GM12878 (cell line): Measurements from ENCODE around the gene ARFGAP3. TPM values are rescaled to one million over a fixed set of nuclear protein-coding genes. Genes with fewer than 3 reads are reported as not detected.

ENCODE experiments used
- ATAC-seq: fragments of 200-7000 bp; cut with Tn5 transposase; 3 replicates; pipeline ENCODE4 v1.9.1; 2020; ENCODE audit warnings: mild to moderate bottlenecking, moderate library complexity
- BruUV-seq: library from RNA; stranded (reverse); fragments of 400-500 nt; replicated peaks from 2 replicates; lab custom pipeline; 2021; lab: Mats Ljungman, UMichigan
- CTCF ChIA-PET: fragments of 300-600 bp; sonication (Branson Sonifier 250); formaldehyde crosslinking; extraction: SDS; loops from one replicate; lab custom pipeline; 2021; ENCODE audit warnings: inconsistent platforms; lab: Yijun Ruan, JAX
- POLR2A ChIA-PET: fragments of 350-600 bp; formaldehyde crosslinking; extraction: SDS; loops from one replicate; lab custom pipeline; 2021; ENCODE audit warnings: inconsistent platforms; lab: Charles Lee
- RAD21 ChIA-PET: fragments of 300-600 bp; sonication (Branson Sonifier 250); formaldehyde crosslinking; loops from one replicate; lab custom pipeline; 2023; ENCODE audit warnings: antibody characterized with exemption; ENCODE audit not compliant: unreplicated experiment; lab: Charles Lee
- SMC1A ChIA-PET: fragments of 300-600 bp; sonication (Branson Sonifier 250); formaldehyde crosslinking; loops from one replicate; lab custom pipeline; 2023; ENCODE audit not compliant: unreplicated experiment, uncharacterized antibody; lab: Charles Lee
- DNase-seq: peaks from one replicate; pipeline ENCODE4 v3.0.0-alpha.2; 2011; ENCODE audit warnings: low read depth, low spot score
- FAIRE-seq: peaks from 3 replicates; lab custom pipeline; 2011; peaks lifted over from hg19 to GRCh38; lab: Jason Lieb, UNC
- H2AFZ ChIP-seq: 2 replicates; pipeline ENCODE4 v1.6.0; 2011; ENCODE audit warnings: low read depth, low read length, control low read depth; ENCODE audit not compliant: control insufficient read depth
- H3K27ac ChIP-seq: 2 replicates; pipeline ENCODE4 v1.5.1; 2011; ENCODE audit warnings: control low read depth; ENCODE audit not compliant: control insufficient read depth, insufficient read depth
- H3K27me3 ChIP-seq, 2 experiments: replicated peaks in 1 of 2; 2 replicates each; pipeline versions ENCODE4 v1.6.0 to v1.6.1; 2011; ENCODE audit warnings: low read length in 1 of 2; ENCODE audit not compliant: control insufficient read depth in 2 of 2, insufficient read depth in 2 of 2
- H3K36me3 ChIP-seq, 2 experiments: 2 replicates each; pipeline ENCODE4 v1.5.1; 2011; ENCODE audit warnings: low read length in 1 of 2; ENCODE audit not compliant: control insufficient read depth in 2 of 2, insufficient read depth in 2 of 2
- H3K4me1 ChIP-seq: 2 replicates; pipeline ENCODE4 v1.6.1; 2011; ENCODE audit warnings: mild to moderate bottlenecking, low read length, moderate library complexity, mixed read lengths; ENCODE audit not compliant: control insufficient read depth, insufficient read depth
- H3K4me2 ChIP-seq: 2 replicates; pipeline ENCODE4 v1.6.0; 2011; ENCODE audit warnings: control low read depth; ENCODE audit not compliant: control insufficient read depth, insufficient read depth
- H3K4me3 ChIP-seq: fragments of 200-600 bp; sonication (generic); 2 replicates; pipeline ENCODE4 v1.5.1; 2016
- H3K79me2 ChIP-seq: 2 replicates; pipeline ENCODE4 v1.6.0; 2011; ENCODE audit warnings: low read length; ENCODE audit not compliant: control insufficient read depth, insufficient read depth
- H3K9ac ChIP-seq: 2 replicates; pipeline ENCODE4 v1.8.0; 2011; ENCODE audit warnings: low read length, control low read depth, mixed read lengths; ENCODE audit not compliant: control insufficient read depth, insufficient read depth
- H3K9me3 ChIP-seq: replicated peaks from 3 replicates; pipeline ENCODE4 v1.5.1; 2011; ENCODE audit warnings: mild to moderate bottlenecking, low read length; ENCODE audit not compliant: control insufficient read depth, insufficient read depth
- H4K20me1 ChIP-seq: 2 replicates; pipeline ENCODE4 v1.6.0; 2011; ENCODE audit not compliant: control insufficient read depth, insufficient read depth
- BACH1 ChIP-seq: fragments of 450-650 bp; IDR thresholded peaks from 2 replicates; pipeline ENCODE4 v1.6.1; 2017; ENCODE audit warnings: mild to moderate bottlenecking, borderline replicate concordance
- CHD1 ChIP-seq: IDR thresholded peaks from 2 replicates; pipeline ENCODE4 v1.6.1; 2012; ENCODE audit warnings: low read depth, low read length, improper control_type of control experiment
- CREB1 ChIP-seq: IDR thresholded peaks from 2 replicates; pipeline ENCODE4 v1.6.1; 2012; ENCODE audit warnings: low read depth, mild to moderate bottlenecking, inconsistent platforms
- CREM ChIP-seq: IDR thresholded peaks from 2 replicates; pipeline ENCODE4 v1.6.1; 2014; ENCODE audit warnings: antibody characterized with exemption, low read depth
- EED ChIP-seq: sonication (generic); IDR thresholded peaks from 2 replicates; pipeline ENCODE4 v1.6.1; 2016; ENCODE audit warnings: antibody characterized with exemption, low read depth
- EGR1 ChIP-seq, 2 experiments: IDR thresholded peaks; 1 replicate in 1 of 2; 2 replicates in 1 of 2; pipeline ENCODE4 v1.6.1; 2011 to 2012; ENCODE audit warnings: low read depth in 2 of 2, low read length in 2 of 2, borderline replicate concordance in 1 of 2, mild to moderate bottlenecking in 1 of 2, moderate library complexity in 1 of 2
- EZH2 ChIP-seq: IDR thresholded peaks from 2 replicates; pipeline ENCODE4 v1.6.1; 2012; ENCODE audit warnings: low read depth, mild to moderate bottlenecking, control low read depth, inconsistent platforms, low read length, borderline replicate concordance; ENCODE audit not compliant: control insufficient read depth
- IKZF1 ChIP-seq: fragments of 450-650 bp; conservative IDR thresholded peaks from 2 replicates; pipeline ENCODE4 v1.6.1; 2017; ENCODE audit warnings: antibody characterized with exemption, mild to moderate bottlenecking
- IKZF2 ChIP-seq, 2 experiments: fragments of 450-650 bp; IDR thresholded peaks; 2 replicates each; pipeline ENCODE4 v1.6.1; 2017; ENCODE audit warnings: mild to moderate bottlenecking in 2 of 2, moderate library complexity in 2 of 2
- JUND ChIP-seq: IDR thresholded peaks from 2 replicates; pipeline ENCODE4 v1.6.1; 2012; ENCODE audit warnings: low read depth, mild to moderate bottlenecking, low read length, improper control_type of control experiment, moderate library complexity
- MEF2A ChIP-seq: IDR thresholded peaks from 2 replicates; pipeline ENCODE4 v1.6.1; 2011; ENCODE audit warnings: low read depth, mild to moderate bottlenecking, low read length, moderate library complexity; ENCODE audit not compliant: insufficient read depth
- MXI1 ChIP-seq: fragments of 150-350 bp; IDR thresholded peaks from 2 replicates; pipeline ENCODE4 v1.6.1; 2011; ENCODE audit warnings: low read depth, mild to moderate bottlenecking, inconsistent platforms, low read length, improper control_type of control experiment
- NBN ChIP-seq: fragments of 450-650 bp; IDR thresholded peaks from 2 replicates; pipeline ENCODE4 v1.6.1; 2016
- NR2F1 ChIP-seq: fragments of 450-650 bp; conservative IDR thresholded peaks from 2 replicates; pipeline ENCODE4 v1.6.1; 2017; ENCODE audit warnings: mild to moderate bottlenecking
- SMAD5 ChIP-seq: IDR thresholded peaks from 2 replicates; pipeline ENCODE4 v1.6.1; 2016; ENCODE audit warnings: antibody characterized with exemption, low read depth
- SREBF1 ChIP-seq: IDR thresholded peaks from 2 replicates; pipeline ENCODE4 v1.6.1; 2012; ENCODE audit warnings: mild to moderate bottlenecking, low read length
- TCF7 ChIP-seq: IDR thresholded peaks from 2 replicates; pipeline ENCODE4 v1.6.1; 2014; ENCODE audit warnings: antibody characterized with exemption, borderline replicate concordance
- WGBS: methylation state at CpG from one replicate; pipeline ENCODE4 v1.1.6; 2016; ENCODE audit warnings: low lambda C conversion rate; ENCODE audit not compliant: insufficient replicate concordance, insufficient coverage; ENCODE audit errors: missing lambda C conversion rate; 5-methylcytosine and 5-hydroxymethylcytosine counted together
- in situ Hi-C: fragments of 300-500 bp; cut with MboI; formaldehyde crosslinking; loops from 9 replicates; pipeline ENCODE4 v1.14.3; 2018; ENCODE audit warnings: mixed read lengths
- intact Hi-C: fragments of 100-400 bp; cut with micrococcal nuclease; formaldehyde crosslinking; loops from one replicate; pipeline ENCODE4 v1.14.2; 2022; ENCODE audit not compliant: unreplicated experiment
- polyA plus RNA-seq, 11 experiments: library from polyadenylated mRNA; depleted of rRNA in 4 of 11; unstranded in 6 of 11; stranded (reverse) in 5 of 11; fragments of >200 nt; fragmentation: Nextera tagmentation in 4 of 11; fragmentation: Illumina TruSeq in 1 of 11; extraction: Ambion mirVana in 4 of 11; extraction: Trizol in 1 of 11; gene quantifications; 1 replicate in 1 of 11; 2 replicates in 10 of 11; pipeline versions ENCODE4 v1.2.1 to v1.2.3, GENCODE V29; 2011 to 2016; ENCODE audit warnings: inconsistent platforms in 2 of 11, missing spikeins in 2 of 11, low read depth in 1 of 11
- total RNA-seq, 4 experiments: library from RNA; depleted of rRNA in 3 of 4; stranded (reverse); fragments of >200 nt in 3 of 4; fragmentation: Illumina TruSeq in 1 of 4; extraction: Trizol in 1 of 4; gene quantifications; 2 replicates each; pipeline versions ENCODE4 v1.2.1 to v1.2.3, GENCODE V29; 2013 to 2021
- TF ChIP-seq, protein P1 (sequence below): fragments of 450-650 bp; IDR thresholded peaks from 2 replicates; pipeline ENCODE4 v1.6.1; 2017; ENCODE audit warnings: low read depth, mild to moderate bottlenecking, moderate library complexity
- TF ChIP-seq, protein P2 (sequence below): fragments of 450-650 bp; IDR thresholded peaks from 2 replicates; pipeline ENCODE4 v1.6.1; 2017; ENCODE audit warnings: mild to moderate bottlenecking, moderate library complexity

The ARFGAP3 gene
- total and polyA plus RNA-seq, 10 of the 15 experiments (the other 5 are each of a cell fraction or from before 2014, with no cell fraction given) = 29.7 to 50.8 (median 39.5) TPM

DNA sequence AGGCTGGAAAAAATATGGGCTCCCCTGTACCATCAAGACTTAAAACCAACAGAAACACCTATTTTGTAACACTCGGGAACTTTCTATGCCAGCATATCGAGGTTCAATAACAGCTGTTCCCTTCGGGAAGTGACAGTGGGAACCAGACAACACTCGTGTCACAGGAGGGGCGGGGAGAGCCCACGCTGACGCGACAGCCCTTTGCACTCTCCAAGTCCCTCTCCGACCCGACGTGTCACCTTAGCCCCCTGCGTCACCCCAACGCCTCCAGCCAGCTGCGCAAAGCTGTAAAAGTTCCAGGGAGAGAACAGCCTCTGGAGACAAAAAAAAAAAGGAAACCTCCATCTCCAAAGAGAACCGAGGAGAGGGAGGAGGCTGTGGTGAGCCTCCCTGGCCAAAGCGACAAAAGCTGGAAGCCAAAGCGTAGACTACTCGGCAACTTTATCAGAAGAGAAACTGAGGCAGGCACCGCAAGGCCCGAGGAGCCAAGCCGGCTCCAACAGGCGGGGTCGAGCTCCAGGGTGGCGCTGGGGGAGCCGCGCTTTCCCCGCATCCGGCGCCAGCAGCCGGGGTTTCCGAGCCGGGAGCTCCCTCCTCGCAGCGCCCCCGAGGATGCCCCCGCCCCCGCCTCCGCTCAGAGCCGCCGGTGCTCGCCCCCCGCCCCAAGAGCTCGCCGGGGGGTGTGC lies 751 bp downstream of the ARFGAP3 start:
- WGBS = 0% methylated on average over 24 of the region's 44 CpGs
- Histone ChIP-seq H3K9ac (peak overlapping the region; percentile 88), H4K20me1 (no peaks in the 10 kb centered on the region; the same call in 1 of the 2 replicates), H3K27ac (peak overlapping the region; percentile 94), H3K9me3 (no peaks in the 10 kb centered on the region; the same call in 2 of the 3 replicates), H3K4me2 (peak overlapping the region; percentile 96), H3K36me3 (no peaks in the 10 kb centered on the region; a peak in 1 of 4 replicates), H3K4me1 (peaks cover 5% of the 10 kb centered on the region), H2AFZ (peak overlapping the region; percentile 35), H3K4me3 (peak overlapping the region; percentile 87), H3K79me2 (peaks cover 34% of the 10 kb centered on the region), H3K27me3 (no peaks in the 10 kb centered on the region)
- intact Hi-C loops = no loop called here
- in situ Hi-C loops = no loop called here
- ATAC-seq (peak; percentile 43), FAIRE-seq (peak; percentile 87), DNase-seq (no peak)
- SMC1A ChIA-PET = interaction anchor here (0.6 to 1.7 kb wide), 8 partner anchors 11 to 233 kb away, joined by 3 to 4 read pairs (median 4); no protein-coding TSS in a partner anchor
- POLR2A ChIA-PET = interaction anchor here (0.6 to 2.6 kb wide), 13 partner anchors 10 to 414 kb away, joined by 3 to 11 read pairs (median 4); no protein-coding TSS in a partner anchor
- no TSS peak for BruUV-seq
- CTCF ChIA-PET = interaction anchor here (0.7 to 1.9 kb wide), 7 partner anchors 9 to 834 kb away, joined by 3 to 8 read pairs (median 4); no protein-coding TSS in a partner anchor
- RAD21 ChIA-PET = interaction anchor here (0.6 to 1.9 kb wide), 12 partner anchors 11 to 198 kb away, joined by 3 to 16 read pairs (median 3); partner anchors contain the start of gene PACSIN2
- TF ChIP-seq JUND (no peak), EGR1 (IDR thresholded peaks at IDR 0.05; ENCODE audit: borderline replicate concordance in 1 of 2, low read depth in 2 of 2, low read length in 2 of 2) (peak in 1 of 2 experiments; percentile 70; a peak in 1 of 3 replicates), IKZF2 (IDR thresholded peaks at IDR 0.05) (peak; percentile 7 to 68; a peak in 3 of 4 replicates), EED (0 out of 2 replicates have a peak, but pooled peaks have one; percentile 11), EZH2 (no peak), SMAD5 (no peak), IKZF1 (peak; percentile 61), CREM (peak; percentile 53; the same call in 1 of the 2 replicates), TCF7 (no peak), SREBF1 (no peak), NR2F1 (peak; percentile 26; the same call in 1 of the 2 replicates), CREB1 (peak; percentile 65; the same call in 1 of the 2 replicates), BACH1 (peak; percentile 32; the same call in 1 of the 2 replicates), MEF2A (no peak), NBN (0 out of 2 replicates have a peak, but pooled peaks have one; percentile 44), MXI1 (peak; percentile 61), CHD1 (0 out of 2 replicates have a peak, but pooled peaks have one; percentile 58)
- TF ChIP-seq, protein P1, sequence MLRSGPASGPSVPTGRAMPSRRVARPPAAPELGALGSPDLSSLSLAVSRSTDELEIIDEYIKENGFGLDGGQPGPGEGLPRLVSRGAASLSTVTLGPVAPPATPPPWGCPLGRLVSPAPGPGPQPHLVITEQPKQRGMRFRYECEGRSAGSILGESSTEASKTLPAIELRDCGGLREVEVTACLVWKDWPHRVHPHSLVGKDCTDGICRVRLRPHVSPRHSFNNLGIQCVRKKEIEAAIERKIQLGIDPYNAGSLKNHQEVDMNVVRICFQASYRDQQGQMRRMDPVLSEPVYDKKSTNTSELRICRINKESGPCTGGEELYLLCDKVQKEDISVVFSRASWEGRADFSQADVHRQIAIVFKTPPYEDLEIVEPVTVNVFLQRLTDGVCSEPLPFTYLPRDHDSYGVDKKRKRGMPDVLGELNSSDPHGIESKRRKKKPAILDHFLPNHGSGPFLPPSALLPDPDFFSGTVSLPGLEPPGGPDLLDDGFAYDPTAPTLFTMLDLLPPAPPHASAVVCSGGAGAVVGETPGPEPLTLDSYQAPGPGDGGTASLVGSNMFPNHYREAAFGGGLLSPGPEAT = 0 out of 2 replicates have a peak, but pooled peaks have one; percentile 43
- TF ChIP-seq, protein P2, sequence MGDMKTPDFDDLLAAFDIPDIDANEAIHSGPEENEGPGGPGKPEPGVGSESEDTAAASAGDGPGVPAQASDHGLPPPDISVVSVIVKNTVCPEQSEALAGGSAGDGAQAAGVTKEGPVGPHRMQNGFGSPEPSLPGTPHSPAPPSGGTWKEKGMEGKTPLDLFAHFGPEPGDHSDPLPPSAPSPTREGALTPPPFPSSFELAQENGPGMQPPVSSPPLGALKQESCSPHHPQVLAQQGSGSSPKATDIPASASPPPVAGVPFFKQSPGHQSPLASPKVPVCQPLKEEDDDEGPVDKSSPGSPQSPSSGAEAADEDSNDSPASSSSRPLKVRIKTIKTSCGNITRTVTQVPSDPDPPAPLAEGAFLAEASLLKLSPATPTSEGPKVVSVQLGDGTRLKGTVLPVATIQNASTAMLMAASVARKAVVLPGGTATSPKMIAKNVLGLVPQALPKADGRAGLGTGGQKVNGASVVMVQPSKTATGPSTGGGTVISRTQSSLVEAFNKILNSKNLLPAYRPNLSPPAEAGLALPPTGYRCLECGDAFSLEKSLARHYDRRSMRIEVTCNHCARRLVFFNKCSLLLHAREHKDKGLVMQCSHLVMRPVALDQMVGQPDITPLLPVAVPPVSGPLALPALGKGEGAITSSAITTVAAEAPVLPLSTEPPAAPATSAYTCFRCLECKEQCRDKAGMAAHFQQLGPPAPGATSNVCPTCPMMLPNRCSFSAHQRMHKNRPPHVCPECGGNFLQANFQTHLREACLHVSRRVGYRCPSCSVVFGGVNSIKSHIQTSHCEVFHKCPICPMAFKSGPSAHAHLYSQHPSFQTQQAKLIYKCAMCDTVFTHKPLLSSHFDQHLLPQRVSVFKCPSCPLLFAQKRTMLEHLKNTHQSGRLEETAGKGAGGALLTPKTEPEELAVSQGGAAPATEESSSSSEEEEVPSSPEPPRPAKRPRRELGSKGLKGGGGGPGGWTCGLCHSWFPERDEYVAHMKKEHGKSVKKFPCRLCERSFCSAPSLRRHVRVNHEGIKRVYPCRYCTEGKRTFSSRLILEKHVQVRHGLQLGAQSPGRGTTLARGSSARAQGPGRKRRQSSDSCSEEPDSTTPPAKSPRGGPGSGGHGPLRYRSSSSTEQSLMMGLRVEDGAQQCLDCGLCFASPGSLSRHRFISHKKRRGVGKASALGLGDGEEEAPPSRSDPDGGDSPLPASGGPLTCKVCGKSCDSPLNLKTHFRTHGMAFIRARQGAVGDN = peak; percentile 27; the same call in 1 of the 2 replicates
